ENCODE measurements around the gene STK40. TPM values are rescaled to one million over a fixed set of nuclear protein-coding genes. Genes with fewer than 3 reads are reported as not detected.
A peak's percentile ranks its signal among the peaks of the same experiment; 100 is the strongest.

STK40 gene
- total RNA-seq, 1 donor, result 16.9 TPM

DNA sequence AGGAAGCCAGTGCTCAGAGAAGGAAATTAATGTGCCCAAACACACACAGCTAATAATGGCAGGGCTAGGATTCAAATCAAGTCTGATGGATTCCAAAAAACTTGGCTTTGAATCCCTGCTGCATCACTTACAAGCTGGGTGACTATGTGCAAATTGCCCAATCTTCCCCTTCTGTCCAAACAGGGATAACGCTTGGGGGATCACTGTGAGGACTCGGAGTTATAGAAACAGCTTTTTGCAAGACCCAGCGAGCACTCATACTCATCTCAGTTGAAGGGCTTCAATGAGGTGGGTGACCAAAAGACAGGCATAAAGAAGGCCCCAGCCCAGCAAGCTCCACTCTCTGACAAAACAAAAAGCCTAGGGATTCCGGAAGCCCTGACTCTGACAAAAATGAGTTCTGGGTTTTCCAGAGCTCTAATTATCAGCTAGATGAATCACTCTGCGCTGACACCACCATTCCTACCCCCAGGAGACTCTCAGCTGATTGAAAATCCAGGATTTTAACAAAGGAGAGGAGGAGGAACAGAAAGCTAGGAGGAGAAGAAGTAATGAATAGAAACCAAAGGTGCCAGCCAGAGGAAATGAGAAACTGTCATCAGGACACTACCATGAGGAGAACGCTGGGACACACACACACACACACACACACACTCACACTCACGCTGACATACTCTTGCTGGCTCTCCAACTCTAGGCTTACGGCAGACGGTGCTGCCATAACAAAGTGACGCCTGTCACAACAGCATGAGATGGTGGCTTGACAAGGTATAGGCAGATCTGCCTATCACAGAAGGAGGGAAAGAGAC lies 1.6 kb upstream of the STK40 start:
- Histone ChIP-seq H3K4me3 (ENCODE audit: low read length) (no peak overlapping the region), H3K4me1 (ENCODE audit: insufficient read depth, low read length) (peaks cover 85% of the 10 kb centered on the region), H3K27me3 (ENCODE audit: insufficient read depth, low read length) (no peaks in the 10 kb centered on the region), H3K9me3 (ENCODE audit: low read depth, low read length) (no peaks in the 10 kb centered on the region)

DNA sequence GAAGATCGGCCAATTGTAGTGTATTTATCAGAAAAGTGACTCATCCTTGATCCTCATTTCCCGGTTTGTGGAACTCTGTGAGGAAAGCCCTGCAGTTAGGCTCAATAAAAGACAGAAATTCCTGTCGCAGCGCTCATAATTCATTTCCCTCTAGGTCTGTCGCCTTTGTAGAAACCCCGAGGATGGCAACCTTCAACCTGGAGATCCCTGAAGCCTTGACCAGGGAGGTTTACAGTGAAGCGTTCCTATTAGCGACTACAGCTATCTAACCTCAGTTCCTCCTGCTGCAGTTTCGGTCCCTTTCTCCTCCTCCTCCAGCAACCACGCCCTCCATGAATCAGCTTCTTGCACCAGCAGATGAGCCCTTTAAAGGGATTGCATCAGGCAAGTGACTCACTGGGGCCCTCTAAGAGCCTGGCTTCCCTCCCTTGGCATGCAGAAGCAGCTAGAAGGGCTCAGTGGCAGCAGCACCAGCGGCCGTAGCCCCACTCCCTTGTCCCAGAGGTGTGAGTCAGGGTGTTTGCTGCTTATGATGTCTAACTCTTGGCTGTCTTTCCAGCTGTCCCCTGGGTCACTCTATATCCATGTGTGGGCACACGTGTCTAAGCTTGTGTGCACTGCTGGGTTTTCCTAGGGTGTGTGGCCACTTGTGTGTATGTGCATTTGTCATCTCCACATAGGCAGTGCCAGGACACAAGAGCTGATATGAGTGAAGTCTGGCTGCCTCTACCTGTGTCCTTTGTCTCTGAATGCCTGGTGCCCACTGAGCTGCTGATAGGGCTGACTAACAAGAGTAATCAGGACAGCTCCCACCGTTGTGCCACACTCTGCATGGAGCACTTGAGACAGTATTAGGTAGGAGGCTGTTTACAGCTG lies 779 bp upstream of the STK40 start:
- peak overlapping the region; percentile 62 for H3K4me3 ChIP-seq (ENCODE audit: low read length)
- no peaks in the 10 kb centered on the region for H3K27me3 ChIP-seq (ENCODE audit: insufficient read depth, low read length)
- peaks cover 77% of the 10 kb centered on the region for H3K4me1 ChIP-seq (ENCODE audit: insufficient read depth, low read length)
- H3K9me3 ChIP-seq (ENCODE audit: low read depth, low read length), result no peaks in the 10 kb centered on the region

- Histone ChIP-seq H3K9me3 (ENCODE audit: low read depth, low read length) (no peaks in the 10 kb centered on the region), H3K27me3 (ENCODE audit: insufficient read depth, low read length) (no peaks in the 10 kb centered on the region), H3K4me3 (ENCODE audit: low read length) (peak overlapping the region; percentile 92), H3K4me1 (ENCODE audit: insufficient read depth, low read length) (peaks cover 75% of the 10 kb centered on the region)
These were observed 948 bp downstream of the STK40 start for GRCh38 chr1:36384542-36385409.

DNA sequence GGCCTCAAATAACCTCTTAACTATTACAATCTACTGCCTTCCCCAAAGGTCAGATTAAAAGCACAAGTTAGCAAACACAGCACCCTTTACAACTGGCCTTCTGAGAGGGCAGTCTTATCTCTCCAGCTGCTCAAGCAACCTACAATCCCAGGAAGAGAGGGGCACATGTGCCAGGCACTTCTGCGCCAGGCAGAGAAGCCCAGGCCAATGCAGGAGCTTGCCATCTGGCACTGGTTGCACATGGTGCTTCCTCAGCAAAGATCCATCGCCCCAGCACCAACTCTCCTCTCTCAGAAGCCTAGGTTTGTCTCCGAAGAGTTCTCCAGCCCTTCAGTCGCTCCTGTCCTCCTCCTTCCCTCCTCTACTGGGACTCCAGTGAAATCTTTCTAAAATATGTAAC lies 2.5 kb downstream of the STK40 start:
- Histone ChIP-seq H3K4me3 (ENCODE audit: low read length) (no peak overlapping the region), H3K4me1 (ENCODE audit: insufficient read depth, low read length) (peaks cover 72% of the 10 kb centered on the region), H3K9me3 (ENCODE audit: low read depth, low read length) (no peaks in the 10 kb centered on the region), H3K27me3 (ENCODE audit: insufficient read depth, low read length) (no peaks in the 10 kb centered on the region)

DNA sequence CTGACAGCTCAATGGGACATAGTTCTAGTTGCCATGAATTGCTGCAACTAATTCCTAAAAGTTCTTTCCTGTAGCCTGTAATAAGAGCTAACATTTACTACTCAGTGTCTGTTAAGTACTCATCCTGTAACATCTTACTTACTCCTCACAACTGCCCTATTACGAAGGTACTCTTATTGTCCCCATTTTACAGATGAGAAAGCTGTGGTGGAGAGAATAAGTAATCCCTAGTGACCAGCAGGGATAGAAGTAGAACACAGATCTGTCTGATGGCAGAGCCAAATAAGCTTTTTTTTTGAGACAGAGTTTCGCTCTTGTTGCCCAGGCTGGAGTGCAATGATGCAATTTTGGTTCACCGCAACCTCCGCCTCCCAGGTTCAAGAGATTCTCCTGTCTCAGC lies 3.1 kb downstream of the STK40 start:
- Histone ChIP-seq H3K4me3 (ENCODE audit: low read length) (no peak overlapping the region), H3K4me1 (ENCODE audit: insufficient read depth, low read length) (peaks cover 72% of the 10 kb centered on the region), H3K9me3 (ENCODE audit: low read depth, low read length) (no peaks in the 10 kb centered on the region), H3K27me3 (ENCODE audit: insufficient read depth, low read length) (no peaks in the 10 kb centered on the region)

DNA sequence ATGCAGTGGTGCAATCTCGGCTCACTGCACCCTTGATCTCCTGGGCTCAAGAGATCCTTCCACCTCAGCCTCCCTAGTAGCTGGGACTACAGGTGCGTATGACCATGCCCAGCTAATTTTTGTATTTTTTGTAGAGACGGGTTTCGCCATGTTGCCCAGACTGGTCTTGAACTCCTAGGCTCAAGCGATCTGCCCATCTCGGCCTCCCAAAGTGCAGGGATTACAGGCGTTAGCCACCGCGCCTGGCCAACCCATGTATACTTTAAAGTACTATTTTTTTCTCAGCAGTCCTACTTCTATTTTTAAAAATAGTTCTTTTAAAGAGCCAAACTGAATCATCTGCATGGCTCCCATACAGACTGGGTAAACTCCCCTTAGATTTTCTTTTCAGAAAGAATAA lies 3.5 kb downstream of the STK40 start:
- H3K4me1 ChIP-seq (ENCODE audit: insufficient read depth, low read length), result peaks cover 72% of the 10 kb centered on the region
- H3K4me3 ChIP-seq (ENCODE audit: low read length), result no peak overlapping the region
- no peaks in the 10 kb centered on the region for H3K9me3 ChIP-seq (ENCODE audit: low read depth, low read length)
- H3K27me3 ChIP-seq (ENCODE audit: insufficient read depth, low read length), result no peaks in the 10 kb centered on the region

- Histone ChIP-seq H3K9me3 (ENCODE audit: low read depth, low read length) (no peaks in the 10 kb centered on the region), H3K27me3 (ENCODE audit: insufficient read depth, low read length) (no peaks in the 10 kb centered on the region), H3K4me1 (ENCODE audit: insufficient read depth, low read length) (peaks cover 70% of the 10 kb centered on the region), H3K4me3 (ENCODE audit: low read length) (no peak overlapping the region)
These were observed 4.3 kb downstream of the STK40 start for GRCh38 chr1:36381405-36381804.

- peaks cover 73% of the 10 kb centered on the region for H3K4me1 ChIP-seq (ENCODE audit: insufficient read depth, low read length)
- no peak overlapping the region for H3K4me3 ChIP-seq (ENCODE audit: low read length)
- H3K9me3 ChIP-seq (ENCODE audit: low read depth, low read length), result no peaks in the 10 kb centered on the region
- H3K27me3 ChIP-seq (ENCODE audit: insufficient read depth, low read length), result no peaks in the 10 kb centered on the region
These were observed 4.9 kb downstream of the STK40 start for GRCh38 chr1:36380782-36381181.

GRCh38 chr1:36380143-36380619 lies 5.5 kb downstream of the STK40 start:
- Histone ChIP-seq H3K27me3 (ENCODE audit: insufficient read depth, low read length) (no peaks in the 10 kb centered on the region), H3K4me3 (ENCODE audit: low read length) (no peak overlapping the region), H3K4me1 (ENCODE audit: insufficient read depth, low read length) (peaks cover 79% of the 10 kb centered on the region), H3K9me3 (ENCODE audit: low read depth, low read length) (no peaks in the 10 kb centered on the region)

DNA sequence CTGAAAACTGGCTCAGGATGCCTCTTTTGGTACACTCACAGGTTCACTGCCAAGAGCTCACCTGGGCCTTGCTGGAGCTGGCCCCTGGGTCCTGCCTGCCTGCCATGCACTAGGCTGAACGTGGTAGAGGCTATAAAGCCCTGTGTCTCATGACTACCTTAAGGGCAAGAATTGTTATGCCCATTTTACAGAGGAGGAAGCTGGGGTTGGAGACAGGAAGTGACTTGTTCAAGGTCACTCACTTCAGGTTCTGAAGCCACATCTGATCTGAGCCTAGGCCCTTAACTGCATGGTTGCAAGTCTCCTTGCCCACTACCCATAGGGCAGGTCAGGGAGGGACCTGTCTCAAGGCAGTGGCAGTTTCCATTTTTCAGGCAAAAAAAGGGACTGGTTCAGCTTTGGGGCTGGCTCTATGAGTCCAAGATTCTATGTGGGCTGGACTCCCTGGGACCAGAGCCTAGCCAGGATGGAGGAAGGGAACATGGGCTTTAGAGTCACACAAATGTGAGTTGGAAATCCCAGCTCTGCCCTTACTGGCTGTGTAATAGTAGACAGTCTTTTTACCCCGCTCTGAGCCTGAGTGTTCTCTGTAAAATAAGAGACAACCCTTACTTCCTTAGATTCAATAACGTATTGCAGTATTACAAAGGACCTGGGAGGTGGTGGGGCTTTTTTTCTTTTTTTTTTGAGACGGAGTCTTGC lies 7.8 kb downstream of the STK40 start:
- Histone ChIP-seq H3K27me3 (ENCODE audit: insufficient read depth, low read length) (no peaks in the 10 kb centered on the region), H3K9me3 (ENCODE audit: low read depth, low read length) (no peaks in the 10 kb centered on the region), H3K4me1 (ENCODE audit: insufficient read depth, low read length) (peaks cover 81% of the 10 kb centered on the region), H3K4me3 (ENCODE audit: low read length) (no peak overlapping the region)

- no peak overlapping the region for H3K4me3 ChIP-seq (ENCODE audit: low read length)
- H3K27me3 ChIP-seq (ENCODE audit: insufficient read depth, low read length), result no peaks in the 10 kb centered on the region
- H3K9me3 ChIP-seq (ENCODE audit: low read depth, low read length), result no peaks in the 10 kb centered on the region
- H3K4me1 ChIP-seq (ENCODE audit: insufficient read depth, low read length), result peaks cover 96% of the 10 kb centered on the region
These were observed 13.1 kb downstream of the STK40 start for GRCh38 chr1:36372617-36373016.

DNA sequence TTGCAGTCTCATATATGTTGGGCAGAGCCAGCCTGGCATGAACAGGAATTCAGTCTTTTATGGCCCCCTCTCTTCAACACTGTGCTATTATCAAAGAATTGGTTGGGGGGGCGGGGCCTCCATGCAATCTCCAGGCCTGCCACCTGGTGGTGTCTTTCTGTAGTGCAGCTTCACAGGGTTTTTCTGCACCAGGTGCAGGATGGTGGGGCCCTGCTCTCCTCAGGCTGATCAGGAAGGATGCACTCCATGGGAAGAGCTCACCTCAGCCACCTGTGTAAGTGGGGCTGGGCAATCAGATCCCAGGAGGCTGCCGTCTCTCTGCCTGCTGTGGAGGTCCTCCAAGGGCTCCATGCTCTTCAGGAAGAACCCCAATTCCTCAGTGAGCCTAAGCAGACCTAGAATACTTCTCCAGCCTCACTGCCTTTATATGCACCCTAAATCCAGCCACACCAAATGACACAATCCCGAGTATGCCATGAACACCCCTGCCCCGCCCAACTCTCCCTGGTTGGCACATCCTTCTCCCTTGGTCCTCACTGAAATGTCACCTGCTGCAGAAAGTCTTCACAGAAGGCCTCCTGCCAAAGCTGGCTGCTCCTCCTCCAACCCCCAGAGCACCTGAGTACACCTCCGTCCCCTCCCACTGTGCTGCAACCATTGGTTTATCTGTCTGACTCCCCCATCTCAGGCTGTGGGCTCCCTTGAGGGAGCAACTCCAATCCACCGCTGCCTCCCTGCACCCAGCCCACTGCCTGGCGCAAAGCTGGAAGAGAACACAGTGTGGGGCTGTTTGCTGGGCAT lies 16.5 kb downstream of the STK40 start:
- Histone ChIP-seq H3K9me3 (ENCODE audit: low read depth, low read length) (no peaks in the 10 kb centered on the region), H3K4me3 (ENCODE audit: low read length) (no peak overlapping the region), H3K27me3 (ENCODE audit: insufficient read depth, low read length) (no peaks in the 10 kb centered on the region), H3K4me1 (ENCODE audit: insufficient read depth, low read length) (peaks cover 97% of the 10 kb centered on the region)

DNA sequence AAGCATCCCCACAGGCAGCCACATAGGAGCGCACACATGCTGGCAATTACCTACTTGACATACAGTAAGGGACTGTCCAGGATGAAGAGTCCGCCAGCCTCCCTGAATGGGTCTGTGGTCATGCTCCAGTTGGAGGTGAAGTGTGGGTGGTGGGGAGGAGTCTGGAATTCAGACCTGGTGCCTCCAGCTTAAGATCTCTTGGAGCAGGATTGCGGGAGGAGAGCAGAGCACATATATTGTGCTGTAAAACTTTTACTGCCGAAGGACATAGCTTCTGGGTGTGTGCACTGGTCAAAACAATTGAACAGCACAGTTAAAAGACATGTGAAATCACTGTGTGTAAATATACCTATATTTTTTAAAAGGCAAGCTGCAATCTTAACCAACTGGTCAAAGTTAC lies 17.9 kb downstream of the STK40 start:
- no peaks in the 10 kb centered on the region for H3K9me3 ChIP-seq (ENCODE audit: low read depth, low read length)
- peaks cover 82% of the 10 kb centered on the region for H3K4me1 ChIP-seq (ENCODE audit: insufficient read depth, low read length)
- no peak overlapping the region for H3K4me3 ChIP-seq (ENCODE audit: low read length)
- H3K27me3 ChIP-seq (ENCODE audit: insufficient read depth, low read length), result no peaks in the 10 kb centered on the region

DNA sequence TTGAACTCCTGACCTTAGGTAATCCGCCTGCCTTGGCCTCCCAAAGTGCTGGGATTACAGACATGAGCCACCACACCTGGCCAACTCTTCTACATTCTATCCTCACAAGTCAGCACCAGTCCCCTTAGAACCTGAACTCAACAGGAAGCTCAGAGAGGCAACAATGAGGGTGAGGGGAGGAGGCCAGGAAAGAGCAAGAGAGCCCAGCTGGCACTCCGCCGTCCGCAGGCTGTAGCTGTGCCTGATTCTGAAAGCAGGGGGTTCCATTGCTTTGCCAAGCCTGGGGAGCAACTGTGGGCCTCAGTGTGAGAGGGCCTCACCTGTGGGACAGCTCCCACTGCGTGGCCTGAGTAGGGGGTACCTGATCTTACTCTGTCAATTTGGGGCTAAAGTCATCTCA lies 18.7 kb downstream of the STK40 start:
- no peaks in the 10 kb centered on the region for H3K9me3 ChIP-seq (ENCODE audit: low read depth, low read length)
- no peaks in the 10 kb centered on the region for H3K27me3 ChIP-seq (ENCODE audit: insufficient read depth, low read length)
- H3K4me1 ChIP-seq (ENCODE audit: insufficient read depth, low read length), result peaks cover 75% of the 10 kb centered on the region
- no peak overlapping the region for H3K4me3 ChIP-seq (ENCODE audit: low read length)
